GM12878 (cell line): Measurements from ENCODE around the gene WNT5B. TPM values are rescaled to one million over a fixed set of nuclear protein-coding genes. Genes with fewer than 3 reads are reported as not detected.

Source experiments
- ATF2 ChIP-seq: IDR thresholded peaks from 2 replicates; pipeline ENCODE4 v1.6.1; 2012; ENCODE audit warnings: low read length, inconsistent platforms
- BACH1 ChIP-seq: fragments of 450-650 bp; IDR thresholded peaks from 2 replicates; pipeline ENCODE4 v1.6.1; 2017; ENCODE audit warnings: mild to moderate bottlenecking, borderline replicate concordance
- BCL11A ChIP-seq: IDR thresholded peaks from 2 replicates; pipeline ENCODE4 v1.6.1; 2011; ENCODE audit warnings: low read depth, low read length
- BHLHE40 ChIP-seq, 2 experiments: fragments of 450-650 bp in 1 of 2; IDR thresholded peaks; 2 replicates each; pipeline ENCODE4 v1.6.1; 2011 to 2017; ENCODE audit warnings: low read depth in 2 of 2, borderline replicate concordance in 1 of 2, improper control_type of control experiment in 1 of 2, low read length in 1 of 2, mild to moderate bottlenecking in 1 of 2
- CBX3 ChIP-seq: fragments of 200-600 bp; sonication (generic); IDR thresholded peaks from 2 replicates; pipeline ENCODE4 v1.6.1; 2016; ENCODE audit warnings: low read depth, borderline replicate concordance
- CREB1 ChIP-seq: IDR thresholded peaks from 2 replicates; pipeline ENCODE4 v1.6.1; 2012; ENCODE audit warnings: low read depth, mild to moderate bottlenecking, inconsistent platforms
- FOXK2 ChIP-seq: fragments of 450-650 bp; IDR thresholded peaks from 2 replicates; pipeline ENCODE4 v1.6.1; 2017; ENCODE audit warnings: mild to moderate bottlenecking, moderate library complexity
- JUND ChIP-seq: IDR thresholded peaks from 2 replicates; pipeline ENCODE4 v1.6.1; 2012; ENCODE audit warnings: low read depth, mild to moderate bottlenecking, low read length, improper control_type of control experiment, moderate library complexity
- MTA2 ChIP-seq: fragments of 450-650 bp; IDR thresholded peaks from 2 replicates; pipeline ENCODE4 v1.6.1; 2016; ENCODE audit warnings: low read depth, mild to moderate bottlenecking, moderate library complexity
- NFXL1 ChIP-seq: fragments of 450-650 bp; IDR thresholded peaks from 2 replicates; pipeline ENCODE4 v1.6.1; 2017; ENCODE audit warnings: antibody characterized with exemption, mild to moderate bottlenecking, borderline replicate concordance
- NFYB ChIP-seq: IDR thresholded peaks from 2 replicates; pipeline ENCODE4 v1.6.1; 2011; ENCODE audit warnings: low read depth, mild to moderate bottlenecking, low read length, improper control_type of control experiment, moderate library complexity; ENCODE audit not compliant: insufficient read depth
- NKRF ChIP-seq: fragments of 450-650 bp; conservative IDR thresholded peaks from 2 replicates; pipeline ENCODE4 v1.6.1; 2017; ENCODE audit warnings: mild to moderate bottlenecking, moderate library complexity
- NR2C1 ChIP-seq: fragments of 450-650 bp; IDR thresholded peaks from 2 replicates; pipeline ENCODE4 v1.6.1; 2017; ENCODE audit warnings: antibody characterized with exemption, mild to moderate bottlenecking, moderate library complexity
- NR2F1 ChIP-seq: fragments of 450-650 bp; conservative IDR thresholded peaks from 2 replicates; pipeline ENCODE4 v1.6.1; 2017; ENCODE audit warnings: mild to moderate bottlenecking
- POLR2AphosphoS2 ChIP-seq: IDR thresholded peaks from 2 replicates; pipeline ENCODE4 v1.6.1; 2011; ENCODE audit warnings: low read depth, mild to moderate bottlenecking, low read length, improper control_type of control experiment, moderate library complexity
- RB1 ChIP-seq: fragments of 450-650 bp; formaldehyde crosslinking; IDR thresholded peaks from 2 replicates; pipeline ENCODE4 v1.6.1; 2017; ENCODE audit warnings: mild to moderate bottlenecking, borderline replicate concordance
- RELB ChIP-seq: fragments of 450-650 bp; IDR thresholded peaks from 2 replicates; pipeline ENCODE4 v1.6.1; 2017; ENCODE audit warnings: low read depth, mild to moderate bottlenecking, moderate library complexity
- TCF12 ChIP-seq: IDR thresholded peaks from 2 replicates; pipeline ENCODE4 v1.6.1; 2011; ENCODE audit warnings: low read depth, mild to moderate bottlenecking, low read length
- TCF3 ChIP-seq: IDR thresholded peaks from 2 replicates; pipeline ENCODE4 v1.6.1; 2012; ENCODE audit warnings: low read depth, mild to moderate bottlenecking, low read length, borderline replicate concordance; ENCODE audit not compliant: insufficient read depth
- TCF7 ChIP-seq: IDR thresholded peaks from 2 replicates; pipeline ENCODE4 v1.6.1; 2014; ENCODE audit warnings: antibody characterized with exemption, borderline replicate concordance
- ZBTB11 ChIP-seq: fragments of 450-650 bp; formaldehyde crosslinking; IDR thresholded peaks from 2 replicates; pipeline ENCODE4 v1.5.0; 2022; ENCODE audit warnings: mild to moderate bottlenecking, missing genetic modification characterization
- ZNF622 ChIP-seq: fragments of 450-650 bp; IDR thresholded peaks from 2 replicates; pipeline ENCODE4 v1.6.1; 2017; ENCODE audit warnings: mild to moderate bottlenecking, inconsistent platforms
- polyA plus RNA-seq, 11 experiments: library from polyadenylated mRNA; depleted of rRNA in 4 of 11; unstranded in 6 of 11; stranded (reverse) in 5 of 11; fragments of >200 nt; fragmentation: Nextera tagmentation in 4 of 11; fragmentation: Illumina TruSeq in 1 of 11; extraction: Ambion mirVana in 4 of 11; extraction: Trizol in 1 of 11; gene quantifications; 1 replicate in 1 of 11; 2 replicates in 10 of 11; pipeline versions ENCODE4 v1.2.1 to v1.2.3, GENCODE V29; 2011 to 2016; ENCODE audit warnings: inconsistent platforms in 2 of 11, missing spikeins in 2 of 11, low read depth in 1 of 11
- total RNA-seq, 4 experiments: library from RNA; depleted of rRNA in 3 of 4; stranded (reverse); fragments of >200 nt in 3 of 4; fragmentation: Illumina TruSeq in 1 of 4; extraction: Trizol in 1 of 4; gene quantifications; 2 replicates each; pipeline versions ENCODE4 v1.2.1 to v1.2.3, GENCODE V29; 2013 to 2021

The WNT5B gene
- total and polyA plus RNA-seq, 10 of the 15 experiments (the other 5 are each of a cell fraction or from before 2014, with no cell fraction given), result 0.45 to 18.3 (median 5.4) TPM

- TF ChIP-seq NKRF, result no peak; the same call in 1 of the 2 replicates
- TF ChIP-seq RELB, result peak; percentile 94
- TF ChIP-seq ZNF622, result no peak
- TF ChIP-seq RB1, result no peak
- no peak for TF ChIP-seq TCF3
- TF ChIP-seq NFXL1, result no peak
- TF ChIP-seq BCL11A, result no peak
- TF ChIP-seq TCF7, result no peak
- TF ChIP-seq FOXK2, result no peak
- TF ChIP-seq BHLHE40 (IDR thresholded peaks at IDR 0.05; ENCODE audit: borderline replicate concordance in 1 of 2, low read depth in 2 of 2, low read length in 1 of 2), result peak in 1 of 2 experiments; percentile 37; a peak in 1 of 4 replicates
- TF ChIP-seq NR2C1, result no peak
- TF ChIP-seq ZBTB11 (CRISPR knock-in tag), result no peak
- 0 out of 2 replicates have a peak, but pooled peaks have one; percentile 23 for TF ChIP-seq NR2F1
- TF ChIP-seq CBX3, result no peak
- peak; percentile 58; the same call in 1 of the 2 replicates for TF ChIP-seq MTA2
- no peak for TF ChIP-seq NFYB
- TF ChIP-seq BACH1, result no peak
- TF ChIP-seq POLR2AphosphoS2, result no peak
- TF ChIP-seq TCF12, result 0 out of 2 replicates have a peak, but pooled peaks have one; percentile 19
- 0 out of 2 replicates have a peak, but pooled peaks have one; percentile 31 for TF ChIP-seq CREB1
- TF ChIP-seq JUND, result no peak
- no peak; the same call in 1 of the 2 replicates for TF ChIP-seq ATF2
Measured at GRCh38 chr12:1583421-1584078, 45.5 kb upstream of the WNT5B start (continued).
